GM19395 (cell line): Measurements from ENCODE around the gene RBM46.

ENCODE experiments used
- ATAC-seq: cut with Tn5 transposase; IDR thresholded peaks from one replicate; pipeline ENCODE4 v1.9.1; 2021; ENCODE audit warnings: mild to moderate bottlenecking, moderate library complexity; ENCODE audit not compliant: unreplicated experiment

RBM46 gene

DNA sequence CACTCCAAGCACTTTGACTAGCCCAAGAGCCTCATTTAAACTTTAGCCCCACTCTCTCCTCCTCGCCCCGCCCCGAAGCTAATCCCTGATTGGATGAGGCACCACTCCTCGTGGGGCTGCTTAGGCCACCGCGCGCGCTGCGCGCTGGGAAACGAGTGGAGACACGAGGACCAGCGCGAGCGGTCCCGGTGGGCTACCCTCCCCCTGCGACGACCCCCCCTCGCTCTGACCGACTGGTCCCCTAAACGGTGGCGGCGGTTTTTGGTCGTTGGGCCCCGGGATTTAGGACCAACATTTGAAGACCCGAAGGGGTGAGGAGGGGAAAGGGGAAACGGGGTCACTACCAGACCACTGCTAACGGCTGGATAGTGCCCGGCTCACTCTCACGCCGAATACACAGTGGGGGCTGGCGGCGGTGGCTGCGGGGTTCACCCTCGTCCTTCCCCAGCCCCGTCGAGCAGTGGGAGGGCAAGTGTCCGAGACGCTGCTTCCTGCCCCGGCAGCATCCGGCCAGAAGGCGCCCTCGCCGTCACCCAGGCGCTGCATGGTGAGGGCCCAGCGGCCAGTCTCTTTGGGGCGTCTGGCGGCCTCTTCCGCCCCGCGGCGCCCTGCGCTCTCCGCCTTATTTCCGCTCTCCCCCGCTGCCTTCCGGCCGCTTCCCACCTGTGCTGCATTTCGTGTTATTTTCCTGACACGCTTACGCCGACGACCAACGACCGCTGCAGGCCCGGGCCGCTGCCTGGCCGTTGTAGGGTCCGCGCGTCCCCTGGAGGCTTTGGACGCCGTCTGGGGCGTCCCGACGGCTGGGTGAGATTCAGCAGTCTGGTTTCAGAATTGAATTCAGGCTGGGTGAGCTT lies at the start of gene RBM46:
Gene RBM46, plus strand, starts transcription at position 147 of the 857 bp plus-strand sequence. CDS start 15,481 bp downstream, outside the sequence.
- ATAC-seq: no peak

DNA sequence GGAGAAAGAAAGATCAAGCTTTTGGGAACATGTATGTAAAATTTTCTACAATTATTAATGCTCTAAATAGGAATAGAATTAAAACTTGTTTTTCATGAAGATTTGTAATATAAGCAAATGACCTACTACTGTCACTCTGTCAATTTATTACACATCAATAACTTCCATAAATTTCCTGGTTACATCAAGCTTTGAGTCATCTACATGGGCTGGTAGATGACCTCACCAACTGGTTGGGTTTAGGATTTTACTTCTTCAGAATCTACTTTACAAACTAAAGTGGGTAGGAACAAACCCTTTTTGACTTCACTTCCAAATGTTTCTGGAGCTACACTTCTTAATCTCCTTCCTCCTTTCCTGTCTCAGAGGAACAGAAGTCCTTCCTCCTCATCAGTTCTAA lies 49.3 kb upstream of the RBM46 start:
- ATAC-seq: no peak

- ATAC-seq: no peak
Measured at GRCh38 chr4:154732669-154733068, 48.4 kb upstream of the RBM46 start.

DNA sequence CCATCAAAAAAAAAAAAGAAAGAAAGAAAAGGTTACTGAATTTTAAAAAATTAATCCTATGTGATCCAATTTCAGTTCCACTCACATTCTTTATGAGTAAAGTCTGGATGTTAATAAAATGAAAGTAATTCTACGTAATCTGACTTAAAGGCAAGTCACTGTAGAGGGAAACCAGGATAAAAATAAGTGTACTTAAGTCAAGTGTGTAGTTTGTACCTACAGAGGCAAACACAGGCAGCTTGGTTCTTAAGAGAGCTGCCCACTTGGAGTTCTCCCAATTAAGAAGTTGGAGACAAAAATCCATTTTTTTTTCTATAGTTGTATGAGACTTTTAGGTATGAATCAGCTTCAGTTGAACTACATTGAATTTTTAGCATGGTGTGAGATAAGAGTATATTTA lies 44.3 kb upstream of the RBM46 start:
- ATAC-seq: no peak

- no peak for ATAC-seq
Measured at GRCh38 chr4:154738426-154738825, 42.6 kb upstream of the RBM46 start.

GRCh38 chr4:154739111-154739510 lies 42.0 kb upstream of the RBM46 start:
- no peak for ATAC-seq

- ATAC-seq: no peak
Measured at GRCh38 chr4:154740462-154740861, 40.6 kb upstream of the RBM46 start.

DNA sequence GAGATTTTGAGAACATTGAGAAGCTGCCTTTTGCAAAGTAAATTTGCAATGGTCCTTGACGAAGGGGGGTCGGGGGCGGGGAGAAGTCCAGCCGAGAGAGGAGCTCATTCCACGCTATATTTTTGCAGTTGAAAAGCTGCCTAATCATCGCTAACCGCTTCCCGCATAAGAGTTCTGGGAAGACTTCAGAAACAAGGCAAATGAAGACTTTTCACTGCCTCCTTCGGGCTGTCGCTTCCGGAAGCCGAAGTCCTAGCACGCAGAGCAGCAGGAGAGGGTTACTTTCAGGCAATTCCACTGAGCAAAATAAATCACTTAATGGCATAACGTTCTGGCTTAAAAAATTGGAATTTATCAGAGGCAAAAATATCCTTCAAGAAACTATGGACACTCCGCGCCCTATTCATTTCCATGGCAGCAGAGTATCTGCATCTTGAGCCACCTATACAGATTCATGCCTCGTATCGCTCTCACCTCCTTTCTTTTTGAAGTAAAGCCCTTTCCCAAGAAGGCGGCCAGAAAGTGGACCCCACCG lies 39.9 kb upstream of the RBM46 start:
- no peak for ATAC-seq

DNA sequence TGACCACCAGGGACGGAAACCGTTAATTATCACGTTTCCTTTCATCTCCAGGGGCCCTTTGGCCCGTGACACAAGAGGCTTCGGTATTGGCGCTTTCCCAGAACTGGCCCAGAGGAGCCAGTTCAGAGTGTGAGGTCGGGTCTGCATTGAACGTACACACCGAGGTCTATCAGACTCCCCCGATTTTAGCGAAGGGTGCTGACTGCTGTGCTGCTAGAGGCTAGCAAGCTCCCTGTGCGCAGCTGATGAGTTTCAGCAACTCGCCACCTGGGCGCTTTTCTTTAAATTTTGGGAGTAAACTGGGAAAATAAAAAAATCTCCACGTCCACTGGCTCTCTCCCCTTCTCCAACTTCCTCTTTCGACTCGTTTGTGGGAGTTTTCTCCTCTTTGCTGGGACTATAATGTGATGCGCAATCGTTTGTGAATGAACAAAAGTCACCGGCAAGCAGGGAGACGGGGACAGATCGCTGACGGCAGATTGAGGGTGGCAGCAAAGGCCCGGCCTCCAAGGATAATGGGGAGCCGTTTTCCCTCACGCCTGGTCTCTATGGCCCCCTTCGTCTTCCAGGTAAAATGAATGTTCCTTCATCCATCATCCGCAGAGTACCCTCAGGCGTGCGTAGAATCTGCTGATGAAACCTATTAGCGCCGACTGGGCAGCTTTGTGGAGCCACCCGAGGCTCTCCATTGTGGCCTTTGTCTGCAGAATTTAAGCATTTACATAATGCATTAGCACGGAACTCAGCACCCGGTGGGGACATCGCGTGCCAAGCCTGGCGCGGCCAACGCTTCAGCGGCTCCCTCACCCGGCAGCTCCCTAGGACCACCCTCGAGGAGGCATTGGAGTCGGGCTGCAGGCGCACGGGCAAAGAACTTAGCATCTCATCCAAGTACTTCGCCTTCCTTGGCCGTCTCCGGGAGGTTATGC lies 38.9 kb upstream of the RBM46 start:
- no peak for ATAC-seq

- peak; percentile 52 for ATAC-seq
Measured at GRCh38 chr4:154743683-154744340, 37.3 kb upstream of the RBM46 start, which contains the start of gene LRAT. TSS of gene LRAT (plus strand) at chr4:154744000. CDS start at chr4:154744327, 327 bp downstream.

DNA sequence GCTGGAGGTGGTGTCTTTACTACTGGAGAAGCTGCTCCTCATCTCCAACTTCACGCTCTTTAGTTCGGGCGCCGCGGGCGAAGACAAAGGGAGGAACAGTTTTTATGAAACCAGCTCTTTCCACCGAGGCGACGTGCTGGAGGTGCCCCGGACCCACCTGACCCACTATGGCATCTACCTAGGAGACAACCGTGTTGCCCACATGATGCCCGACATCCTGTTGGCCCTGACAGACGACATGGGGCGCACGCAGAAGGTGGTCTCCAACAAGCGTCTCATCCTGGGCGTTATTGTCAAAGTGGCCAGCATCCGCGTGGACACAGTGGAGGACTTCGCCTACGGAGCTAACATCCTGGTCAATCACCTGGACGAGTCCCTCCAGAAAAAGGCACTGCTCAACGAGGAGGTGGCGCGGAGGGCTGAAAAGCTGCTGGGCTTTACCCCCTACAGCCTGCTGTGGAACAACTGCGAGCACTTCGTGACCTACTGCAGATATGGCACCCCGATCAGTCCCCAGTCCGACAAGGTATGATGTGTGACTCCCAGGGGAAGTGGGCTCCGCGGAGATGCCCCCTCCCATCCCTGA lies 36.6 kb upstream of the RBM46 start:
- no peak for ATAC-seq

GRCh38 chr4:154757713-154758112 lies 23.4 kb upstream of the RBM46 start:
- no peak for ATAC-seq

DNA sequence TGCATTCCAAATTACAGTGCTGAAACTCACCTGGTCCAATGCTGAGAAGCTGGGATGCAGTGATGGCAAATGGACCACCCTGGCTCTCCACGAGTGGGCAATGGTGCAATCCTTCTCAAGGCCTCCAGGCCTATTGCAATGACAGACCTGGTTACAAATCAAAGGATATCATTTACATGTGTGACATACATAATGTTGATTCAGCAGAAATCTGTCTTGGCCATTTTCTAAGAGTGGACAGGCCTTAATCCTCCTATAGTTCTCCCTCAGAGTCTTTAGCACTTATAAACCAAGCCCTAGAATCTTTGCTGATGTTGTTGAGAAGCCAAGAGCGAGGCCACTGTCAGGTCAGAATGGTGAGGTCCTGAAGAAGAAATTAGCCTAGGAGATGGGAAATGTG lies 20.2 kb upstream of the RBM46 start:
- ATAC-seq: no peak

DNA sequence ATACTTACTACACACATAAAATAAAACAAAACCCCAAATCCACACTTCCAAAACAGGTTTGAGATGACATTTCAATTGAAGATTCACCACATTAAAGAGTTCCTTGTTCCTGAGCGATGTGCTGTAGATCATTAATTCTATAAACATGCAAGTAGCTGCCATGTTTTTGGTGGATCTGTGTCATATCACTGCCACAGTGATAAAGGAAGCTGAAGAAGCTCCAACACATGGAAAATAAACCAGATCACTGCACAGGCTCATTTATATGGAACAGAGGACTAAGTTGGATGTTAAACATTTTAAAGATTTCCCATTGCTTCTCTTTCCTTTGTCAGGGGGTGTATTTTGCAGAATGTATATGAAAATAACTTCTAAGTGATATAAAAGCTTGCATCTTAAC lies 2.8 kb upstream of the RBM46 start:
- no peak for ATAC-seq

DNA sequence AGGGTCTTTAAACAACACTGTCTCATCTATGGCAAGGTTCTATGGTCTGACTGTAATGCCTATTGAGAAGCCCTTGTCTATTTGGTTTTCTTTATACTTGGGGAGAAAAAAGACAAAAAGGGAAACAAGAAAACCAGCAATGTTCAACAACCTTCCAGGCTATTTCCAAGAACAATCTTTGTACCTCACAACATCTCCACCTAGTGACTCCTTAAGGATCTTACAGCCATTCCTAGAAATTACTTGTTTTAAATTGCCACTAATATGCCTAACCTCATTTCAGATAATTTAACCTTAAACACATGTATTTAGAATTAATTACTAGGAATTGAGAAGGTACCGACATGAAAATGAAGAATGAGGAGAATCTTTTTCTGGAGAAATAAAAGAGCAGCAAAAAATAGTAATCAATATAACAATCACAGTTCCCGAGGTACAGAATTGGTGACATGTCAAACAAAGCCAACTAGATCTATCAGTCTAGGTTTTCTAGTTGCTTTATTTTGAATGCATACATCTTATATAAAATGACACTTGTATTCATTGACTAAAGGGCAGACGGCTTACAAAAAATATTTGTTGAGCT lies 1.6 kb upstream of the RBM46 start:
- no peak for ATAC-seq

DNA sequence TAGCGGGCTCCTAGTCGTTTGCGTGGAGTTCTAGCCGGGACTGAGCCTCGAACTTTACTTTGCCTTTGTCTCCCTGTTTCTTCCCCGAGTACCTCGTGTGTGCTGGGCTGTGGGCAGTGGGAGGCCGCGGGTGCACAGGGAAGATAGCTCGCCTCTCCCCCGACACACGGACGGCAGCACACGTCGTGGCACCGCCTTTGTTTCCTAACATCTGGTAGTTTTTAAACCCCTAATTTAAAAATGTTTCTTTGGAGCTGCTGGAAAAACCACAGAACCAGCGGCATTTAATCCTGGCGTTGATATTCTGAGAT lies 866 bp downstream of the RBM46 start:
- ATAC-seq: no peak

DNA sequence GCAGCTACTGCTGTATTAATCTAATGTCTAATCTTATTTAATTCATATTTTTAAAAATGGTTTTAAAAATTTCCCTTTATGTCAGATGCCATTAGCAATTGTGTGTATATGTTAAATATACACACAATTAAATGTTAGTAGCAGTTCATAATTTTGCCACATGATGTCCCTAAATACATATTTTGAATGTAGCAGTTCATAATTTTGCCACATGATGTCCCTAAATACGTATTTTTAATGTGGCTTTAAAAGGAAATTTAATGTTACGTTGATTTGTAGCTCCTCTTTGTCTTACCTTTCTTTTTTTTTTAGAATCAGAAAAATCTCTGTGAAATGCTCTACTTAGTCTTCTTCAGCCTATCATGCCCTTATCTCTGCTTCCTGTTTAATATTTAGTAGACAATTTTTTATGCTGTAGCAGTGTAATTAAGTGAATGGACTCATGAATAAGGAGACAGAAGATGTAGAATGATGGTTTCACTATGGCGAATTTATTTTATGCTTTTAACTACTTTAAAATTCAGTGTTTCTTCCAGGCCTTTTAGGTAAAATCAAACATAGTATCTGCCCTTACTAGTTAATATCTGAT lies 26.1 kb downstream of the RBM46 start:
- ATAC-seq: peak; percentile 94

GRCh38 chr4:154818230-154818629 lies 37.2 kb downstream of the RBM46 start:
- no peak for ATAC-seq

DNA sequence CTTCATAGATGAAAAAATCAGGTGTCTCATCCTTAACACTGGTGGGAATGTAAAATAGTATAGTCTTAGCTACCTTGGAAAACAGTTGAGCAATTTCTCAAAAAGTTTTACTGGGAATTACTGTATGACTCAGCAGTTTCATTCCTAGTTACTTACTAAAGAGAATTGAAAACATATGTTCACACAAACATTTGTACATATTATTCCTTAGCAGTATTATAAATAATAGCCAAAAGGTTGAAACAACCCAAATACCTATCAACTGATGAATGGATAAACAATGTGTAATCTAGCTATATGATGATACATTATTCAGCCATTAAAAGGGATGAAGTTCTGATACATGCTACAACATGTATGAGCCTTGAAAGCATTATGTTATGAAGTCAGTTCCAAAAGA lies 41.7 kb downstream of the RBM46 start:
- ATAC-seq: no peak

GRCh38 chr4:154836030-154836429 lies 55.0 kb downstream of the RBM46 start:
- ATAC-seq: no peak
